Activated naive CD8-positive, alpha-beta T cell treated with anti-CD3 and anti-CD28 coated beads, Interleukin-2, amount 50 U/mL, for 24 hours (primary cell): ENCODE data around the gene PLCH1.

Experiments used
- ATAC-seq: fragments of 150-1000 bp; cut with Tn5 transposase; one replicate; pipeline ENCODE4 v1.10.0; 2021
- DNase-seq: peaks from one replicate; pipeline ENCODE4 v3.0.0; 2021
- H3K27ac Mint-ChIP-seq: one replicate; pipeline ENCODE4 v1.8.0; 2021; ENCODE audit warnings: mild to moderate bottlenecking, mixed read lengths
- H3K27me3 Mint-ChIP-seq: one replicate; pipeline ENCODE4 v1.8.0; 2021; ENCODE audit warnings: mixed read lengths
- H3K36me3 Mint-ChIP-seq: one replicate; pipeline ENCODE4 v1.8.0; 2021; ENCODE audit warnings: low read depth, mixed read lengths
- H3K4me1 Mint-ChIP-seq: one replicate; pipeline ENCODE4 v1.8.0; 2021; ENCODE audit warnings: mixed read lengths
- H3K4me3 Mint-ChIP-seq: one replicate; pipeline ENCODE4 v1.8.0; 2021; ENCODE audit warnings: mild to moderate bottlenecking, moderate library complexity, mixed read lengths
- H3K9me3 Mint-ChIP-seq: one replicate; pipeline ENCODE4 v1.8.0; 2021; ENCODE audit warnings: mixed read lengths

PLCH1 gene

GRCh38 chr3:155372281-155372680 lies 372.6 kb downstream of the PLCH1 start:
- no peak for ATAC-seq
- Mint-ChIP-seq H3K4me1 (peaks cover 1% of the 10 kb centered on the region), H3K4me3 (no peak overlapping the region)

GRCh38 chr3:155370764-155371503 lies 373.9 kb downstream of the PLCH1 start:
- Mint-ChIP-seq H3K27ac (no peak overlapping the region), H3K36me3 (peaks cover 2% of the 10 kb centered on the region)
- ATAC-seq, result no peak

More at GRCh38 chr3:155372281-155372680, 372.6 kb downstream of the PLCH1 start:
- Mint-ChIP-seq H3K27me3 (no peaks in the 10 kb centered on the region), H3K27ac (no peak overlapping the region), H3K9me3 (no peaks in the 10 kb centered on the region), H3K36me3 (peaks cover 2% of the 10 kb centered on the region)
- no peak for DNase-seq

GRCh38 chr3:155370198-155370597 lies 374.7 kb downstream of the PLCH1 start:
- H3K27ac Mint-ChIP-seq, result no peak overlapping the region
- H3K9me3 Mint-ChIP-seq, result peaks cover under 1% of the 10 kb centered on the region
- ATAC-seq (no peak), DNase-seq (no peak)
- H3K27me3 Mint-ChIP-seq, result no peaks in the 10 kb centered on the region
- H3K4me3 Mint-ChIP-seq, result no peak overlapping the region
- H3K4me1 Mint-ChIP-seq, result peaks cover 1% of the 10 kb centered on the region
- peaks cover 2% of the 10 kb centered on the region for H3K36me3 Mint-ChIP-seq

More at GRCh38 chr3:155370764-155371503, 373.9 kb downstream of the PLCH1 start:
- H3K4me1 Mint-ChIP-seq, result peaks cover 1% of the 10 kb centered on the region
- no peaks in the 10 kb centered on the region for H3K27me3 Mint-ChIP-seq
- H3K9me3 Mint-ChIP-seq, result no peaks in the 10 kb centered on the region
- no peak for DNase-seq
- H3K4me3 Mint-ChIP-seq, result no peak overlapping the region

- Mint-ChIP-seq H3K36me3 (peaks cover 2% of the 10 kb centered on the region), H3K4me1 (peaks cover 1% of the 10 kb centered on the region), H3K9me3 (peaks cover 5% of the 10 kb centered on the region), H3K27me3 (no peaks in the 10 kb centered on the region), H3K4me3 (no peak overlapping the region), H3K27ac (no peak overlapping the region)
- ATAC-seq (no peak), DNase-seq (no peak)
Measured at GRCh38 chr3:155369735-155370134, 375.1 kb downstream of the PLCH1 start.

GRCh38 chr3:155369244-155369643 lies 375.6 kb downstream of the PLCH1 start:
- Mint-ChIP-seq H3K36me3 (peaks cover 2% of the 10 kb centered on the region), H3K4me1 (peaks cover 1% of the 10 kb centered on the region), H3K27me3 (no peaks in the 10 kb centered on the region), H3K4me3 (no peak overlapping the region), H3K9me3 (peaks cover 8% of the 10 kb centered on the region), H3K27ac (no peak overlapping the region)
- ATAC-seq (no peak), DNase-seq (no peak)

DNA sequence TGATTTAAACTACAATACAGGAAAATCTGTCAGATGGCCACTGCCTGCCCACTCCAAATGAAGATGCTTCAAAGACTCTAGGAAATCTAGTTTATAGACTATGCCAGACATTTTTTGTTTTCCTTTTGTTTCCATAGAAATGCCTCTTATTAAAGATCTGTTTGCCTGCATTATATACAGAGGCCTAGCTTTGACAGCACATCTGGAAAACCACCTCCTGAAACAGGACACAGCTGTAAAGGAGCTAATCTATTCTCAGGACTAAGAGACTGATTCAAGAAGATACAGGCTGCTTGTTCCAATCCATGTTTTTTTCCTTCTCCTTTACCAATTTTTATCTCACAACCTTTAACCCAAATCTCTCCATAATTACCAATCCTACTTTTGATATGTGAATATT lies 376.1 kb downstream of the PLCH1 start:
- no peak overlapping the region for H3K27ac Mint-ChIP-seq
- H3K4me1 Mint-ChIP-seq, result peaks cover 1% of the 10 kb centered on the region
- no peak for ATAC-seq
- no peaks in the 10 kb centered on the region for H3K27me3 Mint-ChIP-seq
- peaks cover 2% of the 10 kb centered on the region for H3K36me3 Mint-ChIP-seq
- H3K9me3 Mint-ChIP-seq, result peaks cover 10% of the 10 kb centered on the region
- DNase-seq, result no peak
- no peak overlapping the region for H3K4me3 Mint-ChIP-seq

DNA sequence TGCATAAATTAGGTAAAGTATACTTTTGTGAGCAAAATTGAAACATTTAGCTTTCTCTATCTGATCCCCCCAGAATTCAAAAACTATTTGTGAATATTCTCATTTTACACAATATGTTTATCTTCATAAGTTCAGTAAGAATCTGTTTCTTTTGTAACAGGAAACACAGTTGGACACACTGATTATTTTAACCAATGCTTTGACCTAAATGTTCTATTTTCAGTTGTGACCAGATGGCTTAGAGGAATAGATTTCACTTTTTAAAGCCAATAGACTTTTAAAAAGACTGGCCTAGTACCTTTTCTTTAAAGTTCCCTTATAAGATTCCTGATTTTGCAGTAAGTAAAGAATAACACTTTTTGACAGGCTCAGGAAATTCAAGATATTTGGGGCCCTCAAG lies 377.4 kb downstream of the PLCH1 start:
- Mint-ChIP-seq H3K4me3 (no peak overlapping the region), H3K27me3 (no peaks in the 10 kb centered on the region), H3K4me1 (peaks cover 1% of the 10 kb centered on the region), H3K9me3 (peaks cover 10% of the 10 kb centered on the region), H3K27ac (no peak overlapping the region), H3K36me3 (peaks cover 2% of the 10 kb centered on the region)
- no peak for ATAC-seq
- DNase-seq, result no peak

- Mint-ChIP-seq H3K4me1 (peaks cover 1% of the 10 kb centered on the region), H3K36me3 (peaks cover 2% of the 10 kb centered on the region), H3K27ac (no peak overlapping the region), H3K4me3 (no peak overlapping the region), H3K9me3 (peaks cover 10% of the 10 kb centered on the region), H3K27me3 (no peaks in the 10 kb centered on the region)
- ATAC-seq (no peak), DNase-seq (no peak)
Measured at GRCh38 chr3:155365178-155365783, 379.6 kb downstream of the PLCH1 start.

DNA sequence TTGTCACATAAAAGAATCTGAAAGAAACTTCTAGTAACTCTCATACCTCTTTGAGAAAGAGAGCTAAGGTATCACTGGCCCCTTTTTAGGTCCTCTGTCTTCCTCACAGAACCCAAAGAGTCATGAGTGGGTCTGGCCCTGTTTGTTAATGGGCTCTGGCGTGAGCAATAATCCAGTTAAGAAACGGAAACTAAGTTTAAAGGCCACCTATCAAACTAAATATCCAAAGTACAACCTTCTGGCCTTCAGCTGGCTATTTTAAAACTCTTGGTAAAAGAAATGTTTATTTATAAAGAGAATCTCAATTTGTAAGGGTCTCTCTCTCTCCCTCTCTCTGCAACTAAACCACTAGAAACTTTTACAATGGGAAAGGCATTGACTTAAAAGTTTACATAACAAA lies 380.4 kb downstream of the PLCH1 start:
- Mint-ChIP-seq H3K36me3 (peaks cover 2% of the 10 kb centered on the region), H3K4me1 (peaks cover 1% of the 10 kb centered on the region), H3K9me3 (peaks cover 10% of the 10 kb centered on the region), H3K27me3 (no peaks in the 10 kb centered on the region), H3K27ac (no peak overlapping the region), H3K4me3 (no peak overlapping the region)
- ATAC-seq (no peak), DNase-seq (no peak)

DNA sequence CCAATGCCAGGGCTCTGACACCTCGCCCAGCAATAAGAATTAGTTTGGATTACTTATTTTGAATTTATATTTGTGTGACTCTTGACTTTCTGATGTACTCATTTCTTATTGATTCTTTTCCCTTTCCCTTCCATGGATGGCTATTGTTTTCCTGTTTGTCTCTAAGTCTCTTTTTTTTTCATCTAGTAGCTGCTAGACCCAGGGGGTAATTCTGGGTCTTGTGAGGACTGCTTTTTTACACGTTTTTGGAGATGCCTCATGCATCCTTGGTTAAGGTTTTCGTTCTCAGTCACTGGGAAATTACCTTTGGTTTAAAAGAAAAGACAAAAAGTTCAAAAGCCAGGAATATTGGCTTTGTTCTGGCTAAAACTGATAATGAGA lies 381.2 kb downstream of the PLCH1 start:
- Mint-ChIP-seq H3K4me1 (peaks cover 1% of the 10 kb centered on the region), H3K9me3 (peaks cover 10% of the 10 kb centered on the region), H3K27me3 (no peaks in the 10 kb centered on the region), H3K36me3 (peaks cover 2% of the 10 kb centered on the region), H3K27ac (no peak overlapping the region), H3K4me3 (no peak overlapping the region)
- no peak for ATAC-seq
- no peak for DNase-seq

DNA sequence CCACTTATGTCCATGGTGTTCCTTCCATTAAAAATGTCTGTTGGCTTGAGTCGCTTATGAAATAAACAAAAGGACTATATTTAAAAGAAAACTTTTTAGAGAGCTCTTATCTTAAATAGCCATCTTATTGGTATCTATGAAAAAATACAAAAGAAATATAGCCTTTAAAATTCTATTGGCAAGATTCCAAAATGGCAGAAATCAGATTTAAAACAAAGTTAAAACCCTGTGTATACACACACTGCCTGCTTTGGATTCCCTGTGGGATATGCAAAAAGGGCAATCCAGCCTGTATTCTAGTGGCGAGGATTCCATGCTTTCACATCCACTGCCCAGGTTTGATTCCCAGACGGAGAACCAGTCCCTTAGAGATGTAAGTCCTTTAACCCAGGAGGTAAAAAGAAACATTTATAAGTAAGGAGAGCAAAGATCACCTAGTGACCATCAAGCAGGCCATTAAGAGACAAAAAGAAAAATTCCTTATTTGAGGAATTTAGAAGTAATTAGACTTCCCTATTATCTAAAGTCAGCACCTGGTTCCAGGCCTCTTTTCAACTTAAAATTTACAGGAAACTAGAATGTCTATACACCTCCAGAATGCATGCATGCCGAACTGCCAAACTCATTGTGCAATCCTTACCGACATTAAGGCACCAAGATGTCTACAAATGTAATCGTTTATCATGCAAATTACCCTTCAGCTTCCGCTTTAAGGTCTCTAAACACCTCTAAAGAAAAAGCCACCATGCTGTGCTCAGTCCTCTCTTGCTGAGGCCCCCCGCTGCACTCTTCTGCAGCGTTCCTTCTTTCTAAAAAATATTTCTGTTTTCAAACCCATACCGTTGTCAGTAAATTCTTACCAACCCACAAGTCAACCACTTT lies 381.8 kb downstream of the PLCH1 start:
- DNase-seq (no peak), ATAC-seq (no peak)
- Mint-ChIP-seq H3K4me1 (peaks cover 1% of the 10 kb centered on the region), H3K27ac (no peak overlapping the region), H3K36me3 (no peaks in the 10 kb centered on the region), H3K4me3 (no peak overlapping the region), H3K27me3 (no peaks in the 10 kb centered on the region), H3K9me3 (peaks cover 10% of the 10 kb centered on the region)

DNA sequence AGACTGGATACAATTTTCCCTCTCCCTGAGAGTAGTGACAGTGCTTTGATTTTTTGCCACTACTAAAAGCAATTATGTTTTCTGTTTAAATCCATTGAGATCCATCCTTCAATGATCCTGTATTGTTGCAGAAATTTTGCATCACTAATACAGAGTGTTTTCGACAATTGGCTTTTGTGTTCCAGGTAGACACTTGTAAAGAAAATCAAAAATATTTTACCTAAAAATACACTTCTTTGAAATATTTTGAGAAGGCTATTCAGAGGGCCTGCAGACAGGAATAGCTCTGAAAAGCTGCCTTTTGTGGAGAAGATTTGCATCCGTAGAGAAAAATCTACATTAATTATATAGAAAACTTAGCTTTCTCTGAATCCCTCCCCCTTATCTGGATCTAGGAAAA lies 384.6 kb downstream of the PLCH1 start:
- Mint-ChIP-seq H3K36me3 (no peaks in the 10 kb centered on the region), H3K9me3 (peaks cover 10% of the 10 kb centered on the region), H3K27ac (no peak overlapping the region), H3K4me1 (no peaks in the 10 kb centered on the region), H3K27me3 (no peaks in the 10 kb centered on the region), H3K4me3 (no peak overlapping the region)
- ATAC-seq (no peak), DNase-seq (no peak)

GRCh38 chr3:155356594-155357370 lies 388.1 kb downstream of the PLCH1 start:
- no peak overlapping the region for H3K27ac Mint-ChIP-seq
- no peak overlapping the region for H3K4me3 Mint-ChIP-seq
- no peaks in the 10 kb centered on the region for H3K9me3 Mint-ChIP-seq
- H3K36me3 Mint-ChIP-seq, result no peaks in the 10 kb centered on the region
- no peak for DNase-seq
- no peaks in the 10 kb centered on the region for H3K4me1 Mint-ChIP-seq
- peak; percentile 24 for ATAC-seq
- H3K27me3 Mint-ChIP-seq, result no peaks in the 10 kb centered on the region

DNA sequence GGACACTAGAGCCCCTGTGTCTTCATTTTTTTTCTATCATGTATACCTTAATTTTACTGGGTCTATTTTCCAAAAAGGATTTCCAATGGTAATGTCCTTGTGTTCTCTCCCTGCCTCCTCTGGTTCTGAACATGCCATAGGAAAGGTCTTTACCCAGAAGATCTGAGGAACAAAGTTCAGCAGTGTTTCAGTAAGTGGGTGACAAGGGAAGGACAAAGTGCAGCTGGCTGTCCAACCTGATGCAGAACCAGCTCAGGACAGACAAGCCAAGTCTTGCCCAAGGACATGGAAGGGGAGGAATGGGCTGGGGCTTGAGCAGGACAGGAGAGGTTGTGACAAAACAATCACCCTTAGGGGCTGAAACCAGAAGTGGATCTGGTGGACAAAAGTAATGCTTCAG lies 390.2 kb downstream of the PLCH1 start:
- ATAC-seq, result no peak
- H3K36me3 Mint-ChIP-seq, result no peaks in the 10 kb centered on the region

More for the DNA sequence above, 390.2 kb downstream of the PLCH1 start:
- no peak for DNase-seq
- no peak overlapping the region for H3K4me3 Mint-ChIP-seq
- no peak overlapping the region for H3K27ac Mint-ChIP-seq
- no peaks in the 10 kb centered on the region for H3K4me1 Mint-ChIP-seq
- no peaks in the 10 kb centered on the region for H3K27me3 Mint-ChIP-seq
- no peaks in the 10 kb centered on the region for H3K9me3 Mint-ChIP-seq
